HG02798 (cell line): ENCODE results near the gene LONP1.
"Not testable (repeated sequence)": the region's sequence is repeated elsewhere in the genome, so short reads cannot be mapped to it uniquely, and the experiment has no call there.

ENCODE experiments used
- ATAC-seq: cut with Tn5 transposase; IDR thresholded peaks from one replicate; pipeline ENCODE4 v1.9.1; 2021; ENCODE audit warnings: mild to moderate bottlenecking; ENCODE audit not compliant: unreplicated experiment, poor library complexity

The LONP1 gene

GRCh38 chr19:5717215-5717935 is 2.6 kb downstream of the LONP1 start:
- ATAC-seq: no peak

GRCh38 chr19:5714816-5715215 is 5.1 kb downstream of the LONP1 start:
- no peak for ATAC-seq

GRCh38 chr19:5713228-5713627 is 6.7 kb downstream of the LONP1 start:
- no peak for ATAC-seq

- no peak for ATAC-seq
Measured at GRCh38 chr19:5711713-5712161, 8.2 kb downstream of the LONP1 start.

- no peak for ATAC-seq
Measured at GRCh38 chr19:5711025-5711424, 8.9 kb downstream of the LONP1 start.

- no peak for ATAC-seq
Measured at GRCh38 chr19:5707576-5708575, 12.1 kb downstream of the LONP1 start.

GRCh38 chr19:5706876-5707573 is 12.9 kb downstream of the LONP1 start:
- no peak for ATAC-seq

- ATAC-seq: no peak
Measured at GRCh38 chr19:5705552-5705951, 14.4 kb downstream of the LONP1 start.

GRCh38 chr19:5703819-5704818 is 15.8 kb downstream of the LONP1 start:
- ATAC-seq: no peak

GRCh38 chr19:5702053-5702410 is 17.9 kb downstream of the LONP1 start:
- ATAC-seq: not testable (repeated sequence)

- ATAC-seq: no peak
Measured at GRCh38 chr19:5700455-5701092, 19.4 kb downstream of the LONP1 start.

GRCh38 chr19:5698635-5699422 is 21.1 kb downstream of the LONP1 start:
- ATAC-seq: no peak

- no peak for ATAC-seq
Measured at GRCh38 chr19:5697890-5698634, 21.9 kb downstream of the LONP1 start.

- ATAC-seq: no peak
Measured at GRCh38 chr19:5697022-5697889, 22.7 kb downstream of the LONP1 start.

- ATAC-seq: no peak
Measured at GRCh38 chr19:5696196-5697021, 23.5 kb downstream of the LONP1 start.

GRCh38 chr19:5695649-5696195 is 24.2 kb downstream of the LONP1 start:
- no peak for ATAC-seq
